Measurements from ENCODE around the gene PTBP3.

PTBP3 gene

GRCh38 chr9:112280904-112281303 lies 52.5 kb downstream of the PTBP3 start:
- H3K4me3 ChIP-seq (ENCODE audit: low read depth, low read length): no peak overlapping the region
- no peak for DNase-seq (ENCODE audit: low read depth)
- TF ChIP-seq CTCF (IDR thresholded peaks at IDR 0.05; ENCODE audit: low read depth, low read length) (no peak), MAX (IDR thresholded peaks at IDR 0.05; ENCODE audit: low read depth, low read length) (no peak), MYC (IDR thresholded peaks at IDR 0.05; ENCODE audit: low read depth, low read length) (no peak), POLR2A (IDR thresholded peaks at IDR 0.05; ENCODE audit: extremely low read depth, insufficient read length) (no peak)

GRCh38 chr9:112279501-112279900 lies 53.9 kb downstream of the PTBP3 start:
- DNase-seq (ENCODE audit: low read depth): no peak
- TF ChIP-seq MAX (IDR thresholded peaks at IDR 0.05; ENCODE audit: low read depth, low read length) (no peak), MYC (IDR thresholded peaks at IDR 0.05; ENCODE audit: low read depth, low read length) (no peak), POLR2A (IDR thresholded peaks at IDR 0.05; ENCODE audit: extremely low read depth, insufficient read length) (no peak)
- H3K4me3 ChIP-seq (ENCODE audit: low read depth, low read length): no peak overlapping the region

- TF ChIP-seq POLR2A (IDR thresholded peaks at IDR 0.05; ENCODE audit: extremely low read depth, insufficient read length) (no peak), MYC (IDR thresholded peaks at IDR 0.05; ENCODE audit: low read depth, low read length) (no peak), CTCF (IDR thresholded peaks at IDR 0.05; ENCODE audit: low read depth, low read length) (no peak), MAX (IDR thresholded peaks at IDR 0.05; ENCODE audit: low read depth, low read length) (no peak)
- no peak for DNase-seq (ENCODE audit: low read depth)
- no peak overlapping the region for H3K4me3 ChIP-seq (ENCODE audit: low read depth, low read length)
Observed at GRCh38 chr9:112278152-112278551, 55.3 kb downstream of the PTBP3 start.

GRCh38 chr9:112274600-112274999 lies 58.8 kb downstream of the PTBP3 start:
- DNase-seq (ENCODE audit: low read depth): no peak
- TF ChIP-seq CTCF (IDR thresholded peaks at IDR 0.05; ENCODE audit: low read depth, low read length) (no peak), MAX (IDR thresholded peaks at IDR 0.05; ENCODE audit: low read depth, low read length) (no peak), POLR2A (IDR thresholded peaks at IDR 0.05; ENCODE audit: extremely low read depth, insufficient read length) (no peak), MYC (IDR thresholded peaks at IDR 0.05; ENCODE audit: low read depth, low read length) (no peak)
- H3K4me3 ChIP-seq (ENCODE audit: low read depth, low read length): no peak overlapping the region

GRCh38 chr9:112273876-112274275 lies 59.5 kb downstream of the PTBP3 start:
- TF ChIP-seq CTCF (IDR thresholded peaks at IDR 0.05; ENCODE audit: low read depth, low read length): no peak
- no peak for TF ChIP-seq MYC (IDR thresholded peaks at IDR 0.05; ENCODE audit: low read depth, low read length)
- TF ChIP-seq POLR2A (IDR thresholded peaks at IDR 0.05; ENCODE audit: extremely low read depth, insufficient read length): no peak
- no peak for TF ChIP-seq MAX (IDR thresholded peaks at IDR 0.05; ENCODE audit: low read depth, low read length)
- no peak for DNase-seq (ENCODE audit: low read depth)
- H3K4me3 ChIP-seq (ENCODE audit: low read depth, low read length): no peak overlapping the region

- no peak for DNase-seq (ENCODE audit: low read depth)
- TF ChIP-seq MAX (IDR thresholded peaks at IDR 0.05; ENCODE audit: low read depth, low read length): no peak
- TF ChIP-seq CTCF (IDR thresholded peaks at IDR 0.05; ENCODE audit: low read depth, low read length): no peak
- no peak for TF ChIP-seq MYC (IDR thresholded peaks at IDR 0.05; ENCODE audit: low read depth, low read length)
- no peak for TF ChIP-seq POLR2A (IDR thresholded peaks at IDR 0.05; ENCODE audit: extremely low read depth, insufficient read length)
- no peak overlapping the region for H3K4me3 ChIP-seq (ENCODE audit: low read depth, low read length)
Observed at GRCh38 chr9:112271466-112272098, 61.8 kb downstream of the PTBP3 start.

All from NB4 (cell line).